Coronary artery (tissue), 2 donors: ENCODE measurements around the gene TAS2R42.

Source experiments
- DNase-seq: peaks from one replicate; pipeline ENCODE4 v3.0.0-alpha.2; 2017; ENCODE audit warnings: low spot score
- H3K27ac ChIP-seq, 2 donors: fragments of 200-600 bp; sonication (generic); one replicate each; pipeline ENCODE4 v1.5.1; 2016 to 2019
- H3K4me3 ChIP-seq: fragments of 200-600 bp; sonication (generic); 2 replicates; pipeline ENCODE4 v1.5.1; 2016; ENCODE audit warnings: mild to moderate bottlenecking, moderate library complexity
- TF ChIP-seq, protein P1 (sequence below): fragments of 200-600 bp; sonication (generic); IDR thresholded peaks from one replicate; pipeline ENCODE4 v1.5.1; 2019; ENCODE audit warnings: antibody characterized with exemption

TAS2R42 gene, protein sequence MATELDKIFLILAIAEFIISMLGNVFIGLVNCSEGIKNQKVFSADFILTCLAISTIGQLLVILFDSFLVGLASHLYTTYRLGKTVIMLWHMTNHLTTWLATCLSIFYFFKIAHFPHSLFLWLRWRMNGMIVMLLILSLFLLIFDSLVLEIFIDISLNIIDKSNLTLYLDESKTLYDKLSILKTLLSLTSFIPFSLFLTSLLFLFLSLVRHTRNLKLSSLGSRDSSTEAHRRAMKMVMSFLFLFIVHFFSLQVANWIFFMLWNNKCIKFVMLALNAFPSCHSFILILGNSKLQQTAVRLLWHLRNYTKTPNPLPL

DNA sequence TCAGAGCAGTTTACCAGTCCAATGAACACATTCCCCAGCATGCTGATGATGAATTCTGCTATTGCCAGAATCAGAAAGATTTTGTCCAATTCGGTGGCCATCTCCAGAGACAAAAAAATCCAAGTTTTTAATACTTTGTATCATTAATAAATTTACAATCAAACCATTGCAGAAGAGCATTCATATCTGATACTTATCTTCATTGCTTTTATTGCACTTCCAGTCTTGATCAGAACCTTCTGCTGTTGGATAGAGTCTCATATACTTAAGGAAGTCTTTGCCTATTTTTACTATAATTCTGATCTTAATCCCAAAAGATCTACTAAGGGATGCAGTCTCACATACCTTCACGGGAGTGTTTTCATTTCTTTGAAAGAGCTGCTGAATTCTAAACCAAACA is at the start of gene TAS2R42:
Gene TAS2R42, minus strand, starts transcription at position 101 of the 400 bp plus-strand sequence. Its CDS starts 0 bp downstream, at position 101.
- H3K27ac ChIP-seq = no peak within 1 kb of the TSS
- no peak within 1 kb of the TSS for H3K4me3 ChIP-seq
- TF ChIP-seq, protein P1, sequence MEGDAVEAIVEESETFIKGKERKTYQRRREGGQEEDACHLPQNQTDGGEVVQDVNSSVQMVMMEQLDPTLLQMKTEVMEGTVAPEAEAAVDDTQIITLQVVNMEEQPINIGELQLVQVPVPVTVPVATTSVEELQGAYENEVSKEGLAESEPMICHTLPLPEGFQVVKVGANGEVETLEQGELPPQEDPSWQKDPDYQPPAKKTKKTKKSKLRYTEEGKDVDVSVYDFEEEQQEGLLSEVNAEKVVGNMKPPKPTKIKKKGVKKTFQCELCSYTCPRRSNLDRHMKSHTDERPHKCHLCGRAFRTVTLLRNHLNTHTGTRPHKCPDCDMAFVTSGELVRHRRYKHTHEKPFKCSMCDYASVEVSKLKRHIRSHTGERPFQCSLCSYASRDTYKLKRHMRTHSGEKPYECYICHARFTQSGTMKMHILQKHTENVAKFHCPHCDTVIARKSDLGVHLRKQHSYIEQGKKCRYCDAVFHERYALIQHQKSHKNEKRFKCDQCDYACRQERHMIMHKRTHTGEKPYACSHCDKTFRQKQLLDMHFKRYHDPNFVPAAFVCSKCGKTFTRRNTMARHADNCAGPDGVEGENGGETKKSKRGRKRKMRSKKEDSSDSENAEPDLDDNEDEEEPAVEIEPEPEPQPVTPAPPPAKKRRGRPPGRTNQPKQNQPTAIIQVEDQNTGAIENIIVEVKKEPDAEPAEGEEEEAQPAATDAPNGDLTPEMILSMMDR = no peak
- no peak for DNase-seq

DNA sequence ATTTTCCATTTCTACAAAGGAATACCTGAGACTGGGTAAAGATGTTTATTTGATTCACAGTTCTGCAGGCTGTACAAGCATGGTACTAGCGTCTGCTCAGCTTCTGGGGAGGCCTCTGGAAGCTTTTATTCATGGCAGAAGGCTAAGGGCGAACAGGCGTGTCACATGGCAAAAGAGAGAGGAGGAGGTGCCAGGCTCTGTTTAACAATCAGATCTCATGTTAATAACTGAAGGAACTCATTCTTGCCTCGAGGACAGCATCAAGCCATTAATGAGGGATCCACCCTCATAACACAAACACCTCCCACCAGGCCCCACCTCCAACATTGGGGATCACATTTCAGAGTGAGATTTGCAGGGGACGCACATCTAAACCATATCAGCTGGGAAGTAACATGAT is 46.8 kb upstream of the TAS2R42 start:
- DNase-seq = no peak
- TF ChIP-seq, protein P1 = no peak
- Histone ChIP-seq H3K27ac (no peak overlapping the region), H3K4me3 (no peak overlapping the region)

DNA sequence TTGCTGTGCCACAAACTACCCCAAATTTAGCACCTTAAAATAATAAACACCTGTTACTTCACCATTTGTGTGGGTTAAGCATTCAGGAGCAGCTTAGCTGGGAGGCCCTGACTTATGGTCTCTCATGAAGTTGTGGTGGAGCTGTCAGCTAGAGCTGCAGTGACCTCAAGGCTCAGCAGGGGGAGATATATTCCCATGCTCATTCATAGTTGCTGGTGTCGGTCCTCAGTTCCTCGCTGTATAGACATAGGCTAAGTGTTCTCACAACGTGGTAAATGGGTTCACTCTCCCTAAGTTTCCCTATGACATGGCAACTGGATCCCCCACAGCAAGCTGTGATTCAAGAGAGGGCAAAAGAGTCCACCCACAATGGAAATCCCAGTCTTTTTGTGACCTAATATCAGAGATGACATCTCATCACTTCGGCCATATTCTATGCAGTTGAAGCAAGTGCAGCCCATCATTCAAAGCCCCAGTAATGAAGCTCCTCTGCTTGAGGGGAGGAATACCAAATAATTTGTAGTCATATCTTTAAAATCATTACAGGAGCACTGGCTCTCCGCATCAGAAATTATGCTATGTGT is 41.7 kb upstream of the TAS2R42 start:
- Histone ChIP-seq H3K4me3 (no peak overlapping the region), H3K27ac (no peak overlapping the region)
- no peak for DNase-seq
- TF ChIP-seq, protein P1 = no peak

DNA sequence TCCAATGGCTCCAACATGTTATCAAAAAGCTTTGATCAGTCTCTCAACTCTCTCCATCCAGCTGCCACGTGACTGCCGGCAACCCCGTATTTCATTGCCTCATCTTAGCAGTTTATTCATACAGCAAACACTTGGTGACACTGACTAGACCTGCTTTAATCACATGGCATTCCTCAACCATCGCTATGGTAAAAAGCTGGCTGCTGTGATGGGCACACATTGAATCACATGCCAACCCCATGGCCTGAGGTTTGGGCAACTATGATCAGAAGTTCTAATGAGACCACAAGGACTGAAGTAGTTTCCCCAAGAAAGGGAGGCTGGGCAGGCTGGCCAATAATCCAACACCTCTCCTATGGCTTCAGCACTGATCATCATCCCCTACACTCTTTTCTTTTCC is 40.6 kb upstream of the TAS2R42 start:
- no peak for DNase-seq
- TF ChIP-seq, protein P1 = no peak
- no peak overlapping the region for H3K4me3 ChIP-seq
- no peak overlapping the region for H3K27ac ChIP-seq

DNA sequence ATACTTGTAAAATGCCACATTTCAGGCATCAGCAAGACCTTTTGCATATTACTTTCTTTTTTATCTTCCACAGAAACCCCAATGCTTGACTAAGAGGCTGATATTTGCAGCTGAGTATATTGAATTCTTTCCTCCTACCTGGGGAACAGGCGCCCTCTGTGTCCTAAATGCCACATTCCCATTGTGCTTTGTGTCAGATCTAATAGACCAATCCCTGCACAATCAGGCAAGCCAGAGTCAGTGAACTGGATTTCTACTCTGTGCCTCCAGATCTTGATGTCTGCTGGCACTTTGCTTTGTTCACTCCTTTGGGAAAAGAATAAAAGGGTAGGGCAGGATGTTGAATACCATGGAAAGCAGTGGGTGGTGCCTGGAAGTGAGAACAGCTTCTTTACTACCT is 22.4 kb upstream of the TAS2R42 start:
- Histone ChIP-seq H3K4me3 (no peak overlapping the region), H3K27ac (no peak overlapping the region)
- no peak for DNase-seq
- TF ChIP-seq, protein P1 = no peak

DNA sequence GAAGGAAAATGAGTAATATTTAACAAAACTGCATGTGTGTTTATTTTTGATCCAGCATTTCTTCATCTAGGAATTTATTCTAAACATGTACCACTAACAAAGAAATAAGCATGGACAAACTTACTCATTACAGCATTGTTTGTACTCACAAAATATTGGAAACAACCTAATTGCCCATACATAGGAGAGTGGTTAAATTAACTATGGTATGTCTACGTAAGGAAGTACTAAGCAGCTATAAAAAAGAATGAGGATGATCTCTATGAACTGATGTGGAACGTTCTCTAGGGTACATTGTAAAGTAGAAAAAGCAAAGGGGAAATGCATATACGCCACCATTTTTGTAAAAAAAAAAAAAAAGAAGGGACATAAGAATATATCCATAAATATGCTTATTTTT is 17.4 kb upstream of the TAS2R42 start:
- Histone ChIP-seq H3K4me3 (no peak overlapping the region), H3K27ac (no peak overlapping the region)
- TF ChIP-seq, protein P1 = no peak
- DNase-seq = no peak

DNA sequence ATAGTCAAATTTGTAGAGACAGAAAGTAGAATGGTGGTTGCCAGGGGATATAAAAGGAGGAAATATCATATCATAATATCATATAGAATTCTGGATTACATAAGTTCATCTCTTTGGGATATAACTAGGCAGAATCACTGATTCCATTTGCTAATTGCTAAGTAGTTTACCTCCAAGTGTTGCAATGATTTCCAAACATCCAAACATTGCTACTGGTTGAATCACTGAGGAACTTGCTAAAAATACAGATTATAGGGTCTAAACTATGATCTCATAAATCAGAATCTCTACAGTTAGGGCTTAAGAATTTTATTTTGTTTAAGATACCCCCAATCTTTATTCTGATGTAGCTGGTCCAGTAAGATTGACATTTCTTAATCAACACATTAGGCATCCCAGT is 16.1 kb upstream of the TAS2R42 start:
- TF ChIP-seq, protein P1 = no peak
- Histone ChIP-seq H3K4me3 (no peak overlapping the region), H3K27ac (no peak overlapping the region)
- DNase-seq = no peak
